Activated CD8-positive, alpha-beta T cell treated with anti-CD3 and anti-CD28 coated beads for 36 hours (primary cell): ENCODE measurements around the gene CALN1. TPM values are rescaled to one million over a fixed set of nuclear protein-coding genes. Genes with fewer than 3 reads are reported as not detected.

Experiments used
- ATAC-seq: fragments of 200-7000 bp; cut with Tn5 transposase; one replicate; pipeline ENCODE4 v1.10.0; 2021; ENCODE audit warnings: mild to moderate bottlenecking, moderate library complexity
- CTCF ChIA-PET: fragments of 350-600 bp; sonication (Branson Sonifier 250); formaldehyde crosslinking; loops from one replicate; lab custom pipeline; 2021; ENCODE audit warnings: antibody characterized with exemption; lab: Charles Lee
- POLR2A ChIA-PET: fragments of 350-600 bp; sonication (Branson Sonifier 250); formaldehyde crosslinking; loops from one replicate; lab custom pipeline; 2021; ENCODE audit warnings: antibody characterized with exemption; lab: Charles Lee
- DNase-seq: peaks from one replicate; pipeline ENCODE4 v3.0.0-alpha.2; 2020
- H3K27ac Mint-ChIP-seq: one replicate; pipeline ENCODE4 v1.8.0; 2021; ENCODE audit warnings: mild to moderate bottlenecking, mixed read lengths
- H3K27me3 Mint-ChIP-seq: one replicate; pipeline ENCODE4 v1.8.0; 2021; ENCODE audit warnings: mixed read lengths
- H3K36me3 Mint-ChIP-seq: one replicate; pipeline ENCODE4 v1.8.0; 2021; ENCODE audit warnings: low read depth, mixed read lengths
- H3K4me1 Mint-ChIP-seq: one replicate; pipeline ENCODE4 v1.8.0; 2021; ENCODE audit warnings: low read depth, mixed read lengths
- H3K4me3 Mint-ChIP-seq: one replicate; pipeline ENCODE4 v1.8.0; 2021; ENCODE audit warnings: mild to moderate bottlenecking, moderate library complexity, mixed read lengths
- H3K9me3 Mint-ChIP-seq: one replicate; pipeline ENCODE4 v1.8.0; 2021; ENCODE audit warnings: mixed read lengths
- intact Hi-C: fragments of 100-400 bp; cut with micrococcal nuclease; formaldehyde crosslinking; loops from one replicate; pipeline ENCODE4 v1.10.0; 2022
- total RNA-seq, 2 experiments: library from RNA; stranded (reverse); gene quantifications; one replicate each; pipeline ENCODE4 v1.2.3, GENCODE V29; 2021
- TF ChIP-seq, protein P1 (sequence below): fragments of 200-600 bp; IDR thresholded peaks from one replicate; pipeline ENCODE4 v1.8.0; 2022; ENCODE audit warnings: antibody characterized with exemption, mild to moderate bottlenecking

CALN1 gene
- total RNA-seq, 2 experiments from 2014 or later = 0.02 to 0.16 TPM

DNA sequence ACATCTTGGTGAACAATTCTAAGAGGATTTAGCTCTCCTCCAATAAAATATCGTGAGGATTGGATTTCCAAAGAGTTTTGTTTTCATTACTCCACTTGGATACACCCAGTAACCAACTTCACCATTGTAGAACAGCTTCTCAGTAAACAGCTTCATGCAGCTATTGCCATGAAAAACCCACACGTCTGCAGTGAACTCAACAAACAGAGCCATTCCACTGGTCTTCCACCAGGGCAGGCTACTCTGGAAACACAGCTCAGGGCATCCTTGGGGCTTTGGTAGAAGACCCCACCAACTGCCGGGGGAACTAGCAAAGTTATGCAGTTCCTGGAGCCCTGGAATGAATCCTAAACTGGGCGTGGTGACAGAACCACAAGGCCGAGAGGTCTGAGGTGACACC, 77.4 kb downstream of the CALN1 start:
- Mint-ChIP-seq H3K27ac (no peak overlapping the region), H3K9me3 (peaks cover 6% of the 10 kb centered on the region)
- POLR2A ChIA-PET = no interaction called here

DNA sequence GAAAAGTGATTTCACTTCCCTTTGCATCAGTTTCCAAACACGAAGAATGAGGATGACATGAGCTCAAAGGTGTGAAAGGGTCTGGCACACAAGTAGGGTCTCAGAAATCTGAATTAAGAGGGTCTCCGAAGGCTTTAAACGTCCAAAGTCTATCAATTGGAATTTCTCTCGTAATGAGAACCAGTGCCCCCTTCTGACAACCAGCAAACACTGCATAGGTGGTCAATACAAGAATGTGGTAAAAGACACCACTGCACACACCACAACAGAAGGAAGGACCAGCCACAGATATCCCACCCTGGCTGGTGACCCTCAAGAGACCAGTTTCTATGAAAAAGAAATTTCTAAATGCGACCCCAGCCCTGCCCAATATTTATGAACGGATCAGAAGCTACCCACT, 78.1 kb downstream of the CALN1 start:
- Mint-ChIP-seq H3K27me3 (peaks cover 23% of the 10 kb centered on the region), H3K4me3 (no peak overlapping the region), H3K27ac (no peak overlapping the region), H3K36me3 (no peaks in the 10 kb centered on the region), H3K9me3 (peaks cover 6% of the 10 kb centered on the region), H3K4me1 (no peaks in the 10 kb centered on the region)
- ATAC-seq = no peak
- ChIA-PET CTCF (interaction anchor here (1.9 kb wide), 1 partner anchor 9 kb away, joined by 4 read pairs; no protein-coding TSS in a partner anchor), POLR2A (no interaction called here)
- TF ChIP-seq, protein P1, sequence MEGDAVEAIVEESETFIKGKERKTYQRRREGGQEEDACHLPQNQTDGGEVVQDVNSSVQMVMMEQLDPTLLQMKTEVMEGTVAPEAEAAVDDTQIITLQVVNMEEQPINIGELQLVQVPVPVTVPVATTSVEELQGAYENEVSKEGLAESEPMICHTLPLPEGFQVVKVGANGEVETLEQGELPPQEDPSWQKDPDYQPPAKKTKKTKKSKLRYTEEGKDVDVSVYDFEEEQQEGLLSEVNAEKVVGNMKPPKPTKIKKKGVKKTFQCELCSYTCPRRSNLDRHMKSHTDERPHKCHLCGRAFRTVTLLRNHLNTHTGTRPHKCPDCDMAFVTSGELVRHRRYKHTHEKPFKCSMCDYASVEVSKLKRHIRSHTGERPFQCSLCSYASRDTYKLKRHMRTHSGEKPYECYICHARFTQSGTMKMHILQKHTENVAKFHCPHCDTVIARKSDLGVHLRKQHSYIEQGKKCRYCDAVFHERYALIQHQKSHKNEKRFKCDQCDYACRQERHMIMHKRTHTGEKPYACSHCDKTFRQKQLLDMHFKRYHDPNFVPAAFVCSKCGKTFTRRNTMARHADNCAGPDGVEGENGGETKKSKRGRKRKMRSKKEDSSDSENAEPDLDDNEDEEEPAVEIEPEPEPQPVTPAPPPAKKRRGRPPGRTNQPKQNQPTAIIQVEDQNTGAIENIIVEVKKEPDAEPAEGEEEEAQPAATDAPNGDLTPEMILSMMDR = no peak
- no peak for DNase-seq
- intact Hi-C loops = no loop called here

More for the DNA sequence above, 77.4 kb downstream of the CALN1 start:
- Mint-ChIP-seq H3K36me3 (no peaks in the 10 kb centered on the region), H3K4me3 (no peak overlapping the region), H3K4me1 (no peaks in the 10 kb centered on the region), H3K27me3 (peaks cover 23% of the 10 kb centered on the region)
- TF ChIP-seq, protein P1 = no peak
- intact Hi-C loops = no loop called here
- ATAC-seq (no peak), DNase-seq (no peak)
- CTCF ChIA-PET = interaction anchor here (1.9 kb wide), 1 partner anchor 8 kb away, joined by 4 read pairs; no protein-coding TSS in a partner anchor

DNA sequence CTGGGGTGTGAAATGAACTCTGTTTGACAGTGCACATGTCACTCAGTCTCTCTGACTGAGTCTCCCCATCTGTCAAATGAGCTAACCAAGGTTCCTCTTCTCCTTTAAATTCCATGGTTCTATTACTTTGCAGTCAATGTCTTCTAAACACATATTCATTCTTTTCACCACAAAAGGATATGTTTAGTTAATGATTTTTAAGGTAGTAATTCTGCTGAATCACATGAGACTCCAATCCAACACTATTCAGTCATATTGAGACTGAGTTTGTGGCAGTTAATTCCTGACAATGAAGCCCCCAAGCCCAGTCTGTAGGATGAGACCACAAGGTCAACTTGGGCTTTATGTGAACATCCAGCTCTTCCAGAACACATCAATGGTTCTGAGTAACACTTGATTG, 85.3 kb downstream of the CALN1 start:
- Mint-ChIP-seq H3K4me3 (no peak overlapping the region), H3K4me1 (no peaks in the 10 kb centered on the region), H3K27me3 (no peaks in the 10 kb centered on the region), H3K27ac (no peak overlapping the region), H3K36me3 (no peaks in the 10 kb centered on the region), H3K9me3 (no peaks in the 10 kb centered on the region)
- TF ChIP-seq, protein P1 = no peak
- no peak for ATAC-seq
- DNase-seq = no peak
- POLR2A ChIA-PET = no interaction called here
- intact Hi-C loops = no loop called here
- CTCF ChIA-PET = no interaction called here

DNA sequence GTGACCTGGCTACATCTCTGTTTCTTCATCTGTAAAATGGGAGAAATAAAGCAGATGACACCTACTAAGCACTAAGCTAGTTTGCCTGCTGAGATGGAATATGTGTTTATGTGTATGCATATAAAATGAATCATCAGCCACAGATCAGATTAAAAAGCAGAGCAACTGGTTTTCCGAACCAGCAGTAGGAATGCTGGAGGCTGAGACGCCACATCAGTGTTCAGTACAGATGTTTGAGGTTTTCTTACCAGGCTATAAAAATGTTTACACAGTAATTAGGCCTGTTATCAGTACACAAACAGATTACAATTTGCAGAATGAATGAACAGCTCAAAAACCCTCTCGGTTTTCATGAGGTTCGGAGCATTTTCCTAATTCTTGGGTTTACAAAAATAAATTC, 85.8 kb downstream of the CALN1 start:
- no peaks in the 10 kb centered on the region for H3K27me3 Mint-ChIP-seq
- ATAC-seq (no peak), DNase-seq (no peak)
- ChIA-PET CTCF (no interaction called here), POLR2A (no interaction called here)
- intact Hi-C loops = no loop called here
- no peaks in the 10 kb centered on the region for H3K4me1 Mint-ChIP-seq
- H3K4me3 Mint-ChIP-seq = no peak overlapping the region
- no peaks in the 10 kb centered on the region for H3K9me3 Mint-ChIP-seq
- TF ChIP-seq, protein P1 = no peak
- no peaks in the 10 kb centered on the region for H3K36me3 Mint-ChIP-seq
- no peak overlapping the region for H3K27ac Mint-ChIP-seq

DNA sequence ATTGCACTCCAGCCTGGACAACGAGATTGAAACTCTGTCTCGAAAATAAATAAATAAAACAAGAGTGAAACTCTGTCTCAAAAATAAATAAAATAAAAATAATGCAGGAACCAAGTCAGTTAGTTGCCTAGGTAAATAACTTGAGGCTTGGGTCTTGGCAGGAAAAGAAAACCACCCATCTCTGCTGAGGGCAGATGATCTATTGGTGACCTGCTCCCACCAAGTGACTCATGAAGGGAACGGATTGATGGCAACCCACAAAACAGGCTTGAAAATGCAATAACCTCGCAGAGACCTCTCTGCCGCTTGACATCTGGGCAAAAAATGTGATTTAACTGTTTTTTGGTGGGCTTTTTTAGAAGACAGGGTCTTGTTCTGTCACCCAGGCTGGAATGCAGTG, 86.6 kb downstream of the CALN1 start:
- TF ChIP-seq, protein P1 = no peak
- H3K4me3 Mint-ChIP-seq = no peak overlapping the region
- H3K27me3 Mint-ChIP-seq = no peaks in the 10 kb centered on the region
- CTCF ChIA-PET = no interaction called here
- H3K36me3 Mint-ChIP-seq = no peaks in the 10 kb centered on the region
- H3K9me3 Mint-ChIP-seq = no peaks in the 10 kb centered on the region
- intact Hi-C loops = no loop called here
- POLR2A ChIA-PET = no interaction called here
- H3K4me1 Mint-ChIP-seq = no peaks in the 10 kb centered on the region
- H3K27ac Mint-ChIP-seq = no peak overlapping the region
- DNase-seq (no peak), ATAC-seq (no peak)
